ENCODE data around the gene MESD.
"Not testable (repeated sequence)": the region's sequence is repeated elsewhere in the genome, so short reads cannot be mapped to it uniquely, and the experiment has no call there.

The MESD gene

GRCh38 chr15:80988148-80988796, 1.3 kb downstream of the MESD start:
- DNase-seq, result no peak

GRCh38 chr15:80986487-80986886, 3.1 kb downstream of the MESD start:
- no peak for DNase-seq

- no peak for DNase-seq
These were observed 3.6 kb downstream of the MESD start for GRCh38 chr15:80985981-80986380.

- no peak for DNase-seq
These were observed 4.8 kb downstream of the MESD start for GRCh38 chr15:80984856-80985255.

GRCh38 chr15:80982839-80983238, 6.8 kb downstream of the MESD start:
- no peak for DNase-seq

GRCh38 chr15:80982205-80982604, 7.4 kb downstream of the MESD start:
- DNase-seq, result peak; percentile 23

- no peak for DNase-seq
These were observed 9.9 kb downstream of the MESD start for GRCh38 chr15:80979538-80980200.

- DNase-seq, result no peak
These were observed 10.8 kb downstream of the MESD start for GRCh38 chr15:80978685-80979329.

- DNase-seq, result peak; percentile 62
These were observed 12.0 kb downstream of the MESD start for GRCh38 chr15:80977627-80978036.

- no peak for DNase-seq
These were observed 12.8 kb downstream of the MESD start for GRCh38 chr15:80976851-80977250.

GRCh38 chr15:80974914-80975313, 14.7 kb downstream of the MESD start:
- peak; percentile 40 for DNase-seq

GRCh38 chr15:80972276-80972675, 17.3 kb downstream of the MESD start:
- no peak for DNase-seq

- no peak for DNase-seq
These were observed 18.5 kb downstream of the MESD start for GRCh38 chr15:80971143-80971542.

GRCh38 chr15:80970658-80971057, 19.0 kb downstream of the MESD start:
- no peak for DNase-seq

GRCh38 chr15:80970018-80970657, 19.5 kb downstream of the MESD start:
- DNase-seq, result peak; percentile 75

- DNase-seq, result no peak
These were observed 20.3 kb downstream of the MESD start for GRCh38 chr15:80969316-80969715.

GRCh38 chr15:80967991-80968510, 21.6 kb downstream of the MESD start:
- DNase-seq, result no peak

- no peak for DNase-seq
These were observed 22.2 kb downstream of the MESD start for GRCh38 chr15:80967451-80967850.

- no peak for DNase-seq
These were observed 23.0 kb downstream of the MESD start for GRCh38 chr15:80966431-80967197.

- not testable (repeated sequence) for DNase-seq
These were observed 24.2 kb downstream of the MESD start for GRCh38 chr15:80965454-80965853.

GRCh38 chr15:80958818-80959495, 30.7 kb downstream of the MESD start:
- no peak for DNase-seq

GRCh38 chr15:80957976-80958375, 31.6 kb downstream of the MESD start:
- DNase-seq, result no peak
